GM12891 (cell line): Measurements from ENCODE around the gene ACP3.
"Not testable (repeated sequence)": the region's sequence is repeated elsewhere in the genome, so short reads cannot be mapped to it uniquely, and the experiment has no call there.

Source experiments
- POLR2A ChIP-seq: IDR thresholded peaks from 2 replicates; pipeline ENCODE4 v1.6.1; 2011; ENCODE audit warnings: low read depth, low read length, control low read depth
- POLR2AphosphoS5 ChIP-seq: IDR thresholded peaks from 2 replicates; pipeline ENCODE4 v1.6.1; 2011; ENCODE audit warnings: low read depth, low read length, control low read depth
- POU2F2 ChIP-seq: IDR thresholded peaks from 2 replicates; pipeline ENCODE4 v1.6.1; 2011; ENCODE audit warnings: low read depth, mild to moderate bottlenecking, control low read depth, low read length, moderate library complexity
- SPI1 ChIP-seq: IDR thresholded peaks from 2 replicates; pipeline ENCODE4 v1.6.1; 2011; ENCODE audit warnings: low read depth, low read length, control low read depth
- TAF1 ChIP-seq: IDR thresholded peaks from 2 replicates; pipeline ENCODE4 v1.6.1; 2011; ENCODE audit warnings: low read depth, low read length, control low read depth

- TF ChIP-seq POLR2AphosphoS5, POU2F2, POLR2A, TAF1, SPI1: not testable (repeated sequence)
Observed at GRCh38 chr3:132376945-132377354, 59.7 kb downstream of the ACP3 start.
